Loucy (cell line): ENCODE results near the gene TGFBR3.

Experiments
- EZH2phosphoT487 ChIP-seq: fragments of 200-600 bp; IDR thresholded peaks from 2 replicates; pipeline ENCODE4 v1.6.1; 2018; ENCODE audit warnings: antibody characterized with exemption, mild to moderate bottlenecking, moderate library complexity, borderline replicate concordance
- TF ChIP-seq, protein P1 (sequence below): fragments of 200-600 bp; sonication (generic); conservative IDR thresholded peaks from 2 replicates; pipeline ENCODE4 v1.5.1; 2014; ENCODE audit warnings: mild to moderate bottlenecking, antibody characterized with exemption, low read length

DNA sequence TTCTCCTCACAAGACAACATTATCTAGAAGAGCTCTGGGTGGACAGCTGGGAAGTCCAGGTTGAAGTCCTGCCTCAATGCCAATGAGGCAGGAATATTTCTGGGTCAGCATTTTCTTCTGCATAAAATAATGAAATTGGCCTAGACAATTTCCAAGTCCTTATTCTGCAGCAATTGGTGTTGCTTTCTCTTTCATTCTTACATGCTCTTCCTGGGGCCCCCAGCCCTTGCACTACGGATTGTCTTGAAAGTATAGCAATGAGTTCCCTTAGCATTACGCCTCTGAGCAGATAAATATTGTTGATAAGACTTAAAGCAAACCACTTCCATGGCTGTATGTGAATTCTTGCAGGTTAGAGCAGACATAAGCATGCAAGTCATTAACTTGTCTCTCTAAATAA, 188.5 kb downstream of the TGFBR3 start:
- TF ChIP-seq, protein P1, sequence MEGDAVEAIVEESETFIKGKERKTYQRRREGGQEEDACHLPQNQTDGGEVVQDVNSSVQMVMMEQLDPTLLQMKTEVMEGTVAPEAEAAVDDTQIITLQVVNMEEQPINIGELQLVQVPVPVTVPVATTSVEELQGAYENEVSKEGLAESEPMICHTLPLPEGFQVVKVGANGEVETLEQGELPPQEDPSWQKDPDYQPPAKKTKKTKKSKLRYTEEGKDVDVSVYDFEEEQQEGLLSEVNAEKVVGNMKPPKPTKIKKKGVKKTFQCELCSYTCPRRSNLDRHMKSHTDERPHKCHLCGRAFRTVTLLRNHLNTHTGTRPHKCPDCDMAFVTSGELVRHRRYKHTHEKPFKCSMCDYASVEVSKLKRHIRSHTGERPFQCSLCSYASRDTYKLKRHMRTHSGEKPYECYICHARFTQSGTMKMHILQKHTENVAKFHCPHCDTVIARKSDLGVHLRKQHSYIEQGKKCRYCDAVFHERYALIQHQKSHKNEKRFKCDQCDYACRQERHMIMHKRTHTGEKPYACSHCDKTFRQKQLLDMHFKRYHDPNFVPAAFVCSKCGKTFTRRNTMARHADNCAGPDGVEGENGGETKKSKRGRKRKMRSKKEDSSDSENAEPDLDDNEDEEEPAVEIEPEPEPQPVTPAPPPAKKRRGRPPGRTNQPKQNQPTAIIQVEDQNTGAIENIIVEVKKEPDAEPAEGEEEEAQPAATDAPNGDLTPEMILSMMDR: no peak
- no peak for TF ChIP-seq EZH2phosphoT487
